ENCODE measurements around the gene VWA5A.
"Not testable (repeated sequence)": the region's sequence is repeated elsewhere in the genome, so short reads cannot be mapped to it uniquely, and the experiment has no call there.

The VWA5A gene

GRCh38 chr11:124093330-124093729 is 21.9 kb upstream of the VWA5A start:
- DNase-seq (ENCODE audit: low read depth), result no peak

- DNase-seq (ENCODE audit: low read depth), result no peak
Measured at GRCh38 chr11:124094731-124095130, 20.5 kb upstream of the VWA5A start.

GRCh38 chr11:124096364-124096763 is 18.9 kb upstream of the VWA5A start:
- DNase-seq (ENCODE audit: low read depth), result no peak

DNA sequence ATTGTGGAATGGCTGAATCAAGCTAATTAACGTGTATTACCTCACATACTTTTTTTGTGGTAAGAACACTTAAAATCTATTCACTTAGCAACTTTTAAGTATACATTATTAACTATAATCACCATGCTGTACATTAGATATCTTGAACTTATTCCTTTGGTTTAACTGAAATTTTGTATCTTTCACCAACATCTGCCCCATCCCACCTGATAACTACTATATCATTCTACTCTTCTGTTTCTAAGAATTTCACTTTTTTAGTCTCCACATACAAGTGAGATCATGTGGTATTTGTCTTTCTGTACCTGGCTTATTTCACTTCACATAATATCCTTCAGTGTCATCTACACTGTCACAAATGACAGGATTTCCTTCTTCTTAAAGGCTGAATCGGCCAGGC is 17.1 kb upstream of the VWA5A start:
- DNase-seq (ENCODE audit: low read depth), result no peak

DNA sequence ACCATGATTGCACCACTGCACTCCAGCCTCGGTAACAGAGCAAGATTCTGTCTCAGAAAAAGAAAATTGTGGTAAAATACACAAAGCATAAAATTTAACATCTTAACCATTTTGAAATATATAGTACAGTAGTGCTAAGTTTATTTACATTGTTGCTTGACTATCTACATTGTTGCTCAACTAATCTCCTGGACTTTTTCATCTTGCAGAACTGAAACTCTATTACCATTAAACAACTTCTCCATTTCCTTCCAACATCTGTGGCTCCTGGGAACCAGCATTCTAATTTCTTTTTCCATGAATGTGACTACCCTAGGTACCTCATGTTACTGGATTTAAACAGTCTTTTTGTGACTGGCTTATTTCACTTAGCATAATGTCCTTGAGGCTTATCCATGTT is 13.5 kb upstream of the VWA5A start:
- no peak for DNase-seq (ENCODE audit: low read depth)

DNA sequence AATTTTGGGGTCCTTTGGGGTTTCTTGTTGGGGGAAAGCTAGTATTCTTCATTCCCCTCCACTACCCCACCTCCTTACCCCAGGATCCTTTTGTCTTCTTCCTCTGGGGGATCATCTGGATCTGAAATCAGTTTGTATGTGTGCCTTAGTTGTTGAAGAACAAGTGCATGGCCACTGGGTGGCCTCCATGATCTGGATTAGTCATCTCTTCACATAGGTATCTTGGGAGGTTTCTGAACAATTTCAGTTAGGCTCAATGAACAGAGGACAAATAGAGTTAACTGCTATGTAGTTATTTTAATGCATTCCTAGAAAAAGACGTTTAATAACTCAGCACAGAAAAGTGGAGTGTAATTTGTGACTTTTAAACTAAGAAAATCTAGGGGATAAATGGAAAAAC is 7.1 kb upstream of the VWA5A start:
- DNase-seq (ENCODE audit: low read depth), result no peak

DNA sequence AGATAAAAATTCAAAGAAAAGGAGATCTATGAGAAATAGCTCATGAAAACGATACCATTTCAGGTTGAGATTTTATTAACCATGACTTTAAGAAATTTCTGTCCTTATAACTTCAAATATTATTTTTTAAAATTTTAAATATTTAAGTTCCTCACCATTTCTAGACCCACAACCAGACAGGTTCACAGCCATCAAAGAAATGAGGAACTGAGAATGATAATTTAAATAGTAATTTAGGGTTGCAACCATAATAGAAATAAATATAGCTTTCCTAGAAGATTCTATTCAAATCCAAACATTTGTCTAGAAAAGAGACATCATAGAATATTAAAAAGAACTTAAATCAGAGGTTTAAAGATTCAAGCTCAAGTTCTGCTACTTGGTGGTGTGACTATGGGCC is 5.9 kb upstream of the VWA5A start:
- DNase-seq (ENCODE audit: low read depth), result no peak

DNA sequence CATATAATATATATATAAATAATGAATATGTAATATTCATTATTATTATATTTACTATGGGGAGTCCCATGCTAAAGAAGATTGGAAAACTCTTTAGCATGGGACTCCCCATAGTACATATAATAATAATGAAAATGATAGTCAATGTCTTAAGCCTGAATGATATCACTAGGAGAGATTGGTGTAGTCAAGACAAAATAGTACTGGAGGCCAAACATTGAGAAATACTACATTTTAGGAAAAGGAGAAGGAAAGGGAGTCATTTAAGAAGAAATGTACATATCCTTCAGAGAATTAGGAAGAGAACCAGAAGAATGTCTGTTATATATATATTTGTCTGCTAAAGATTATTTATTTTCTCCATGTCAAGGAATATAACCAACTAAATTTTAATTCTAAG is 5.0 kb upstream of the VWA5A start:
- DNase-seq (ENCODE audit: low read depth), result no peak

GRCh38 chr11:124113890-124114289 is 1.4 kb upstream of the VWA5A start:
- no peak for DNase-seq (ENCODE audit: low read depth)

GRCh38 chr11:124115782-124116616 is 749 bp downstream of the VWA5A start:
- DNase-seq (ENCODE audit: low read depth), result no peak

DNA sequence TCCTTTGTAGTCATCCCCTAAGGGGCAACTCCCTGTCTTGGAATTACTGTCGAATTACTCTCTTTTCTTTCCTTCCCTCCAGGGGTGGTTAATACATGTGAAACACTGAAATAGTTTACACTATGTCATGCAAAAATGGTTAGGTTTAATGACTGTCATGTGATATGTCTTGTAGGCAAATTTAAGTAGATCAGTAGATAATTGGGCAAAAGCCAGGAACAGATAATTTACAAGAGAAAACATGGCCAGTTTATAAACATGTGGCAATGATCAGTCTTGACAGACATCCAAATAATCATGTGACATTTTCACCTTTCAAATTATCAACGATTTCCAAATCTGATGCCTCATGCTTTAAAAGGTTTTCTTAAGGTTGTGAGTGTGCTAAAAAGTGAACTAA is 3.9 kb downstream of the VWA5A start:
- no peak for DNase-seq (ENCODE audit: low read depth)

GRCh38 chr11:124120891-124121290 is 5.6 kb downstream of the VWA5A start:
- no peak for DNase-seq (ENCODE audit: low read depth)

DNA sequence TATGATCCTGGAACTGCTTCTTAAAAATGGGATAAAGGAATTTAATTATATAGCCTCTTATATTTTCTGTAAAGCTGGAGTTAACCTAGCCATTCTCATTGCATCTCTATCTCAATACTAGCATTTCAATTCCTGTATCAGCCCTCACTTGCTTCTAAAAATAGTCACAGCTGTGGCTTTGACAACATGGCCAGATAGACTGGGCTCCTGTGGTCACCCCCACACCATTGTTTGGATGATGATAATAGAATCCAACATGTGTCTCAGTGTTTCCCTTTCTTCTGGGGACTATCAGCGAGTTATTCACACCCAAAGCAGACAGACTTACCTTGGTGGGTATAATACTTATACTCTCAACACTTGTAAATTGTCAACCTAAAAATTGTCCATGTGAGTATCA is 6.9 kb downstream of the VWA5A start:
- DNase-seq (ENCODE audit: low read depth), result no peak

GRCh38 chr11:124123622-124124021 is 8.4 kb downstream of the VWA5A start:
- DNase-seq (ENCODE audit: low read depth), result no peak

GRCh38 chr11:124127134-124127533 is 11.9 kb downstream of the VWA5A start:
- DNase-seq (ENCODE audit: low read depth), result not testable (repeated sequence)

- DNase-seq (ENCODE audit: low read depth), result no peak
Measured at GRCh38 chr11:124143034-124143433, 27.8 kb downstream of the VWA5A start.

- no peak for DNase-seq (ENCODE audit: low read depth)
Measured at GRCh38 chr11:124147951-124148350, 32.7 kb downstream of the VWA5A start.

DNA sequence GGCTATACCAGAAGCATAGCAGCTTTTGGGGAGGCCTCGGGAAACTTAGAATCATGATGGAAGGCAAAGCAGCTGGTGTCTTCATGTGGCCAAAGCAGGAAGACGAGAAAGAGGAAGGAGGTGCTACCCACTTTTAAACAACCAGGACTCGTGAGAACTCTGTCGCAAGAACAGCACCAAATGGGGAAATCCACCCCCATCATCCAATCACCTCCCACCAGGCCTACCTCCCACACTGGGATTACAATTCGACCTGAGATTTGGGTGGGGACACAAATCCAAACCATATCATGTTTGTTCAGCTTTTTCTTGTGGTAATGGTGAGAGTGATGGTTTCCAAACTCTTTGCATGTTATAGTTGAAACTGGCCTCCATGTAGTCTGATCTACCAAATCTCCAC is 35.4 kb downstream of the VWA5A start:
- no peak for DNase-seq (ENCODE audit: low read depth)

DNA sequence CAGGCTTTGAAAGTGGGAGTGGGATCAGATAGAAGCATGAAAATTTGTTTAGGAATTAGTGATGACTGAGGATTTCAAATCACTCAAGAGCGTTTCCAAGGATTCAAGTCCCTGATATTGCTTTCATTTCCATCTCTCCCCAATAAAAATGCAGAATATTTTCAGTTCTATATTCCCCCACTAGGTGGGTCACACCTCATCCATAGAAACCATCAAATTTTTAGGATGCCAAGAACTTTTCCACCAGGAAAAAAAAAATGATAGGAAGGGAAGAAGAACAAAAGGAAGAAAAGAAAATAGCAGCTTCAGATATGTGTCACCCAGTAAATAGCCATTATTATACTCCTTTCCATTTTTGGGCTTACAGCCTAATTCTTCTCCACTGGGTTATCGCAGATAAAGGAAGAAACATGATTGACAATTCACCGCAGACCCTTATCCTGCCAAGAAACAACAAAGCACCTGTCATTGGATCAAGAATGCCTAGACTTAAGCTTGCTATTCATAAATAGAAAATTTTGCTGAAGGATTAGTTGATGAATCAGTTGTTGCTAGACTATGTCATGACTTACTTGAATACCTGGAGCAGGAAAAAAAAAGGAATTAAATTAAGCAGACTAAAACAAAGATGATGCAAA is 37.6 kb downstream of the VWA5A start:
- DNase-seq (ENCODE audit: low read depth), result no peak

- DNase-seq (ENCODE audit: low read depth), result no peak
Measured at GRCh38 chr11:124153821-124154220, 38.6 kb downstream of the VWA5A start.

GRCh38 chr11:124159481-124159880 is 44.2 kb downstream of the VWA5A start:
- no peak for DNase-seq (ENCODE audit: low read depth)

GRCh38 chr11:124160986-124161385 is 45.7 kb downstream of the VWA5A start:
- DNase-seq (ENCODE audit: low read depth), result no peak

DNA sequence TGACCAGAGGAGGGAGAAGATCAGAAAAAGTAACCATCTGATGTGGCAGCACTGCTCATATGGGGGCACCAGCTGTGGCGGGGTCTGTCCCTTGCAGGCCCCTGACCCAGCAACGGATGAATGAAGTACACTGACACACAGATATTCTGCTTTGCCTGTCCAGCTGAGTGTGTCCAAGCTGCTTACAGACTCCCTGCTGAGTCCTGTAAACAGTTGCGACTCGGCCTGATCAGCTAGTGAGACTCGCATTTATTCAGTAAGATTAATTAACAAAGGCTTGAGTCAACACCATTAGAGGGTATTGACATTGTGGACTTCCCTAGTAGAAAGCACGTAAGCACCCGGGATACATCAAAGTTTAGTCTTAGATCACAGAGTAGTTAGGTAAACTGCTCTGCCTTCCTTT is 52.6 kb downstream of the VWA5A start:
- no peak for DNase-seq (ENCODE audit: low read depth)

DNA sequence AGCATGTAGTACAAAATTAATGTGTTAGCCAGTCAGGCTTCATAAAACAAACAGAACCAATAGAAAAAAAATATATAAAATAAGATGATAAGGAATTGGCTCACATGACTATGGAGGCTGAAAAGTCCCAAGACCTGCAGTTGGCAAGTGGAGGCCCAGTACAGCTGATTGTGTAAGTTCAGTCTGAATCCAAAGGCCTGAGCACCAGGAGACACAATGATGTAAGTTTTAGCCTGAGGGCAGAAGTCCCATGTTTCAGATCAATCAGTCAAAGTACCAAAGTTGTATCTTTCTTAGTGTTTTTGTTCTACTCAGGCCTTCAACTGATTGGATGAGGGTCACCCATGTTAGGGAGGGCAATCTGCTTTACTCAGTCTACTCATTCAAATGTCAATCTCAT is 53.5 kb downstream of the VWA5A start:
- DNase-seq (ENCODE audit: low read depth), result no peak
